Activated CD8-positive, alpha-beta T cell treated with anti-CD3 and anti-CD28 coated beads for 36 hours (primary cell): Measurements from ENCODE around the gene SUSD6. TPM values are rescaled to one million over a fixed set of nuclear protein-coding genes. Genes with fewer than 3 reads are reported as not detected.

ENCODE experiments used
- ATAC-seq: fragments of 200-7000 bp; cut with Tn5 transposase; one replicate; pipeline ENCODE4 v1.10.0; 2021; ENCODE audit warnings: mild to moderate bottlenecking, moderate library complexity
- CTCF ChIA-PET: fragments of 350-600 bp; sonication (Branson Sonifier 250); formaldehyde crosslinking; loops from one replicate; lab custom pipeline; 2021; ENCODE audit warnings: antibody characterized with exemption; lab: Charles Lee
- POLR2A ChIA-PET: fragments of 350-600 bp; sonication (Branson Sonifier 250); formaldehyde crosslinking; loops from one replicate; lab custom pipeline; 2021; ENCODE audit warnings: antibody characterized with exemption; lab: Charles Lee
- DNase-seq: peaks from one replicate; pipeline ENCODE4 v3.0.0-alpha.2; 2020
- H3K27ac Mint-ChIP-seq: one replicate; pipeline ENCODE4 v1.8.0; 2021; ENCODE audit warnings: mild to moderate bottlenecking, mixed read lengths
- H3K27me3 Mint-ChIP-seq: one replicate; pipeline ENCODE4 v1.8.0; 2021; ENCODE audit warnings: mixed read lengths
- H3K36me3 Mint-ChIP-seq: one replicate; pipeline ENCODE4 v1.8.0; 2021; ENCODE audit warnings: low read depth, mixed read lengths
- H3K4me1 Mint-ChIP-seq: one replicate; pipeline ENCODE4 v1.8.0; 2021; ENCODE audit warnings: low read depth, mixed read lengths
- H3K4me3 Mint-ChIP-seq: one replicate; pipeline ENCODE4 v1.8.0; 2021; ENCODE audit warnings: mild to moderate bottlenecking, moderate library complexity, mixed read lengths
- H3K9me3 Mint-ChIP-seq: one replicate; pipeline ENCODE4 v1.8.0; 2021; ENCODE audit warnings: mixed read lengths
- CTCF ChIP-seq: fragments of 200-600 bp; IDR thresholded peaks from one replicate; pipeline ENCODE4 v1.8.0; 2022; ENCODE audit warnings: antibody characterized with exemption, mild to moderate bottlenecking
- intact Hi-C: fragments of 100-400 bp; cut with micrococcal nuclease; formaldehyde crosslinking; loops from one replicate; pipeline ENCODE4 v1.10.0; 2022
- total RNA-seq, 2 experiments: library from RNA; stranded (reverse); gene quantifications; one replicate each; pipeline ENCODE4 v1.2.3, GENCODE V29; 2021

Gene SUSD6
- total RNA-seq, 2 experiments from 2014 or later = 35.7 to 36.2 TPM

DNA sequence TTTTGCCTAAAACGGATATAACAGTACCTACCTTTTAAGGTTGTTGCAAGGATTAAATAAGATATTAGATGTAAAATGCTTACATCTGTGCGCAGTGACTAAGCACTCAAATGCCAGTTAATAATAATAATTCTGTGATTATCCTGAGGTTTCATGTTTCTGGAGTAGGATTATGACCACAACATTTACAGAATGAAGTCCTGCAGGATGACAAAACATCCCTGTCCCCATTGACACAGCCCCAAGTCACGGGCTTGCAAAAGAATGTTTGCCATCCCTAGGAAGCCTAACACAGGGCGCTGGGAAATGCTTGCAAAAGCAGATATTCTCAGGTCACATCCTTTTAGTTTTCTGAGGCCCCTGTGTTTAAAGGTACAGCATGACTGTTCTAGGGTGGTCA is 20.1 kb downstream of the SUSD6 start:
- intact Hi-C loops = no loop called here
- H3K27ac Mint-ChIP-seq = no peak overlapping the region
- TF ChIP-seq CTCF = no peak
- no peaks in the 10 kb centered on the region for H3K9me3 Mint-ChIP-seq
- peaks cover 89% of the 10 kb centered on the region for H3K4me1 Mint-ChIP-seq
- peaks cover 11% of the 10 kb centered on the region for H3K36me3 Mint-ChIP-seq
- DNase-seq = no peak
- ATAC-seq = no peak
- H3K4me3 Mint-ChIP-seq = no peak overlapping the region
- CTCF ChIA-PET = interaction anchor here (1.2 to 2.3 kb wide), 2 partner anchors 16 to 96 kb away, joined by 3 to 6 read pairs; no protein-coding TSS in a partner anchor
- no peaks in the 10 kb centered on the region for H3K27me3 Mint-ChIP-seq
- POLR2A ChIA-PET = interaction anchor here (1.3 kb wide), 1 partner anchor 20 kb away, joined by 4 read pairs; the partner anchor contains the start of gene SUSD6

DNA sequence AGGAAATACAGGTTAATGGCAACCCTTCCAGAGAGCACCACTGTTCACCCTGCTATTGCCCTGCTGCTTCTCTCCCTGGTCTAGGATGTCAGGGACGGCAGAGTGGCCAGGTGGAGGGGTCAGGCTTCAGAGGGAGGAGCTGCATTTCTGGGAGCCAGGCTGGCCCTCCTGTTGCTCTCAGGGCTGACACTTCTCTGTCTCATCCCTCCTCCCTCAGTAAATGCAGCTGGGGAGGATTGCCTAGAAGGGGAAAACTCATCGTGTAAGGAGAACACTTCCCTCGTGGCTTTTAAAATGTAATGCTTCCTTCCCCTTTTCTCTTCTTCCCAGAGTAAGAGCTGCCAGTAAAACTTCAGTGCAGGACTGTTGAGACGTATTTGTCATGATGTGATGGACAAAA is 20.8 kb downstream of the SUSD6 start:
- no peak for TF ChIP-seq CTCF
- ATAC-seq = no peak
- no peak for DNase-seq
- peaks cover 5% of the 10 kb centered on the region for H3K36me3 Mint-ChIP-seq
- H3K27ac Mint-ChIP-seq = peak overlapping the region; percentile 5
- no peak overlapping the region for H3K4me3 Mint-ChIP-seq
- peaks cover 89% of the 10 kb centered on the region for H3K4me1 Mint-ChIP-seq
- H3K27me3 Mint-ChIP-seq = no peaks in the 10 kb centered on the region
- ChIA-PET POLR2A (interaction anchor here (1.1 kb wide), 1 partner anchor 10 kb away, joined by 3 read pairs; no protein-coding TSS in a partner anchor), CTCF (interaction anchor here (0.8 to 2.3 kb wide), 4 partner anchors 11 to 95 kb away, joined by 3 to 6 read pairs (median 4); no protein-coding TSS in a partner anchor)
- no peaks in the 10 kb centered on the region for H3K9me3 Mint-ChIP-seq
- intact Hi-C loops = no loop called here

- POLR2A ChIA-PET = interaction anchor here (1.1 to 1.3 kb wide), 2 partner anchors 10 to 20 kb away, joined by 3 to 4 read pairs; no protein-coding TSS in a partner anchor
These were observed 21.3 kb downstream of the SUSD6 start for GRCh38 chr14:69632593-69633151.

GRCh38 chr14:69633238-69633637 is 21.8 kb downstream of the SUSD6 start:
- Mint-ChIP-seq H3K27me3 (no peaks in the 10 kb centered on the region), H3K27ac (no peak overlapping the region), H3K9me3 (no peaks in the 10 kb centered on the region), H3K4me3 (no peak overlapping the region), H3K4me1 (peaks cover 94% of the 10 kb centered on the region), H3K36me3 (peaks cover 5% of the 10 kb centered on the region)
- ChIA-PET CTCF (interaction anchor here (1.1 to 1.7 kb wide), 3 partner anchors 9 to 18 kb away, joined by 3 to 5 read pairs (median 4); no protein-coding TSS in a partner anchor), POLR2A (interaction anchor here (0.9 to 1.3 kb wide), 3 partner anchors 9 to 83 kb away, joined by 3 to 4 read pairs (median 3); no protein-coding TSS in a partner anchor)
- no peak for TF ChIP-seq CTCF
- DNase-seq (no peak), ATAC-seq (no peak)
- intact Hi-C loops = no loop called here

More at GRCh38 chr14:69632593-69633151, 21.3 kb downstream of the SUSD6 start:
- H3K27ac Mint-ChIP-seq = peak overlapping the region; percentile 56
- intact Hi-C loops = no loop called here
- no peak for ATAC-seq
- no peak overlapping the region for H3K4me3 Mint-ChIP-seq
- no peak for DNase-seq
- no peaks in the 10 kb centered on the region for H3K27me3 Mint-ChIP-seq
- H3K4me1 Mint-ChIP-seq = peaks cover 93% of the 10 kb centered on the region
- no peaks in the 10 kb centered on the region for H3K9me3 Mint-ChIP-seq
- CTCF ChIA-PET = interaction anchor here (0.8 to 1.7 kb wide), 4 partner anchors 10 to 41 kb away, joined by 3 to 5 read pairs (median 4); no protein-coding TSS in a partner anchor
- H3K36me3 Mint-ChIP-seq = peaks cover 5% of the 10 kb centered on the region
- TF ChIP-seq CTCF = no peak
